ENCODE measurements around the gene NLRC5. TPM values are rescaled to one million over a fixed set of nuclear protein-coding genes. Genes with fewer than 3 reads are reported as not detected.

The NLRC5 gene
- total RNA-seq, 1 experiment from 2014 or later, result 2.4 TPM

- H3K4me1 Mint-ChIP-seq, result no peaks in the 10 kb centered on the region
- Histone ChIP-seq H3K23me2 (ENCODE audit: insufficient read length, low read depth, low read length, poor library complexity, severe bottlenecking) (no peaks in the 10 kb centered on the region), H2BK15ac (ENCODE audit: low read depth, low read length) (no peak overlapping the region), H2BK5ac (ENCODE audit: insufficient read length, low read length) (no peak overlapping the region), H4K91ac (ENCODE audit: insufficient read length, low read depth, low read length) (no peak overlapping the region), H2AK5ac (ENCODE audit: insufficient read length, low read length) (no peak overlapping the region), H3K27me3 (ENCODE audit: insufficient read depth, low read length) (no peaks in the 10 kb centered on the region), H3K4ac (ENCODE audit: low read depth, low read length) (no peak overlapping the region), H3K4me2 (ENCODE audit: insufficient read depth, insufficient read length, low read length) (no peak overlapping the region), H4K20me1 (ENCODE audit: control insufficient read depth, insufficient read depth, insufficient read length) (no peaks in the 10 kb centered on the region), H2AFZ (ENCODE audit: low read length) (no peak overlapping the region), H4K8ac (replicated peaks; ENCODE audit: insufficient read length, low read depth, low read length) (no peak overlapping the region), H3K79me2 (ENCODE audit: insufficient read depth, low read length) (no peaks in the 10 kb centered on the region), H3K23ac (ENCODE audit: insufficient read length, low read depth, low read length) (no peak overlapping the region), H3T11ph (ENCODE audit: low read length) (no peak overlapping the region), H3K79me1 (ENCODE audit: insufficient read depth, low read depth, low read length, poor library complexity, severe bottlenecking) (no peaks in the 10 kb centered on the region), H4K5ac (ENCODE audit: insufficient read length, low read depth, low read length) (no peak overlapping the region), H3K9me3 (ENCODE audit: control insufficient read depth, low read depth, low read length) (no peaks in the 10 kb centered on the region), H2BK20ac (ENCODE audit: low read depth, low read length, poor library complexity, severe bottlenecking) (no peak overlapping the region), H3K27ac (ENCODE audit: insufficient read length, low read depth, low read length) (no peak overlapping the region), H2BK120ac (ENCODE audit: low read depth, low read length, poor library complexity, severe bottlenecking) (no peak overlapping the region), H3K56ac (ENCODE audit: insufficient read length, low read depth, low read length) (no peak overlapping the region), H3K18ac (ENCODE audit: insufficient read length, low read depth, low read length) (no peak overlapping the region), H3K4me1 (ENCODE audit: insufficient read depth, low read length) (no peaks in the 10 kb centered on the region), H2BK12ac (ENCODE audit: insufficient read length, low read depth, low read length) (no peak overlapping the region), H3K9ac (ENCODE audit: extremely low read depth, insufficient read length, low read length) (no peak overlapping the region), H3K14ac (ENCODE audit: insufficient read depth, low read length) (no peak overlapping the region; the same call in 1 of the 2 replicates)
- H3K27ac Mint-ChIP-seq, result no peak overlapping the region
- no peak for TF ChIP-seq CTCF (conservative IDR thresholded peaks at IDR 0.05)
- H3K9me3 Mint-ChIP-seq, result peaks cover 0 to 2% of the 10 kb centered on the region in 2 experiments; a peak in 2 of 5 replicates
- no peaks in the 10 kb centered on the region for H3K36me3 Mint-ChIP-seq (ENCODE audit: insufficient read depth in 1 of 3, low read depth in 3 of 3)
- no peak overlapping the region for H3K4me3 Mint-ChIP-seq
- DNase-seq, result no peak
- WGBS (ENCODE audit: extremely low coverage, insufficient read length, low lambda C conversion rate), result no CpG with 5 or more reads among the region's 3 CpGs
- peaks cover 6% of the 10 kb centered on the region for H3K27me3 Mint-ChIP-seq (ENCODE audit: low read depth)
Measured at GRCh38 chr16:56971768-56972043, 17.7 kb upstream of the NLRC5 start.

Data from H9 (cell line).